GM12878 (cell line): ENCODE measurements around the gene DAB2IP.

Experiments used
- EZH2 ChIP-seq: IDR thresholded peaks from 2 replicates; pipeline ENCODE4 v1.6.1; 2012; ENCODE audit warnings: low read depth, mild to moderate bottlenecking, control low read depth, inconsistent platforms, low read length, borderline replicate concordance; ENCODE audit not compliant: control insufficient read depth
- HDAC6 ChIP-seq: fragments of 200-600 bp; sonication (generic); IDR thresholded peaks from one replicate; pipeline ENCODE4 v1.8.0; 2017; ENCODE audit warnings: antibody characterized with exemption; ENCODE audit not compliant: unreplicated experiment
- MTA3 ChIP-seq: IDR thresholded peaks from 2 replicates; pipeline ENCODE4 v1.6.1; 2012; ENCODE audit warnings: low read length, inconsistent platforms, borderline replicate concordance
- MXI1 ChIP-seq: fragments of 150-350 bp; IDR thresholded peaks from 2 replicates; pipeline ENCODE4 v1.6.1; 2011; ENCODE audit warnings: low read depth, mild to moderate bottlenecking, inconsistent platforms, low read length, improper control_type of control experiment
- POLR2A ChIP-seq: IDR thresholded peaks from 2 replicates; pipeline ENCODE4 v1.6.1; 2011; ENCODE audit warnings: low read depth, mild to moderate bottlenecking, low read length
- POLR2AphosphoS5 ChIP-seq: IDR thresholded peaks from 2 replicates; pipeline ENCODE4 v1.6.1; 2011; ENCODE audit warnings: mild to moderate bottlenecking, low read length, inconsistent platforms
- RAD21 ChIP-seq: IDR thresholded peaks from 2 replicates; pipeline ENCODE4 v1.6.1; 2011; ENCODE audit warnings: mild to moderate bottlenecking, low read depth, low read length, moderate library complexity; ENCODE audit not compliant: insufficient read depth
- STAT3 ChIP-seq: IDR thresholded peaks from 2 replicates; pipeline ENCODE4 v1.6.1; 2011; ENCODE audit warnings: low read depth, low read length, improper control_type of control experiment
- TF ChIP-seq, protein P1 (sequence below), 3 experiments: IDR thresholded peaks in 2 of 3; conservative IDR thresholded peaks in 1 of 3; 2 replicates each; pipeline ENCODE4 v1.5.1; 2011; ENCODE audit warnings: low read depth in 3 of 3, low read length in 3 of 3, mild to moderate bottlenecking in 3 of 3, control low read depth in 2 of 3, moderate library complexity in 2 of 3, inconsistent platforms in 1 of 3, mixed read lengths in 1 of 3; ENCODE audit not compliant: control insufficient read depth in 2 of 3, insufficient read depth in 1 of 3; ENCODE audit errors: extremely low read depth in 1 of 3
- TF ChIP-seq, protein P2 (sequence below): IDR thresholded peaks from 2 replicates; pipeline ENCODE4 v1.6.1; 2012; ENCODE audit warnings: mild to moderate bottlenecking, low read depth, low read length

DNA sequence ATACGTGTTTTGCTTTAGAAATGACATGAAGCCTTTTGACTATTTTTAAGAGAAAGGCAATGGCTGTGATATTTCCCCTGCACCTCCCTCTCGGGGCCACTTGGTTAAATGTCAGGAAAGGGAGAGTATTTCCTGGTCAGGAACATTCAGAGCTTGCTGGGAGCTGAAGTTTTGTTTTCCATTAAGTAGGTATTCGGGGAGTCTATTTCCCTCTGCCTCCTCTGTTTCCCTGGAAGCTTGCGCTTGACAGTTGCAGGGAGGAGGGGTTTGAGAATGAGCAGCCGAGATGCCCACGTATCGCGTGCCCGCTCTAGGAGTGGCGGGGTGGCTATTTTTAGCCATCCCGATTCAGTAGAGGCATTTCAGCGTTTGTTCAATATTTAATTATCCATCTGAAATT, 6.7 kb downstream of the DAB2IP start:
- TF ChIP-seq RAD21 = no peak
- TF ChIP-seq, protein P1, sequence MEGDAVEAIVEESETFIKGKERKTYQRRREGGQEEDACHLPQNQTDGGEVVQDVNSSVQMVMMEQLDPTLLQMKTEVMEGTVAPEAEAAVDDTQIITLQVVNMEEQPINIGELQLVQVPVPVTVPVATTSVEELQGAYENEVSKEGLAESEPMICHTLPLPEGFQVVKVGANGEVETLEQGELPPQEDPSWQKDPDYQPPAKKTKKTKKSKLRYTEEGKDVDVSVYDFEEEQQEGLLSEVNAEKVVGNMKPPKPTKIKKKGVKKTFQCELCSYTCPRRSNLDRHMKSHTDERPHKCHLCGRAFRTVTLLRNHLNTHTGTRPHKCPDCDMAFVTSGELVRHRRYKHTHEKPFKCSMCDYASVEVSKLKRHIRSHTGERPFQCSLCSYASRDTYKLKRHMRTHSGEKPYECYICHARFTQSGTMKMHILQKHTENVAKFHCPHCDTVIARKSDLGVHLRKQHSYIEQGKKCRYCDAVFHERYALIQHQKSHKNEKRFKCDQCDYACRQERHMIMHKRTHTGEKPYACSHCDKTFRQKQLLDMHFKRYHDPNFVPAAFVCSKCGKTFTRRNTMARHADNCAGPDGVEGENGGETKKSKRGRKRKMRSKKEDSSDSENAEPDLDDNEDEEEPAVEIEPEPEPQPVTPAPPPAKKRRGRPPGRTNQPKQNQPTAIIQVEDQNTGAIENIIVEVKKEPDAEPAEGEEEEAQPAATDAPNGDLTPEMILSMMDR (IDR thresholded peaks at IDR 0.05 in 2 of 3, conservative IDR thresholded peaks at IDR 0.05 in 1 of 3; ENCODE audit: control insufficient read depth in 2 of 3, extremely low read depth in 1 of 3, insufficient read depth in 1 of 3, low read depth in 3 of 3, low read length in 3 of 3) = no peak
- no peak for TF ChIP-seq POLR2AphosphoS5
- no peak for TF ChIP-seq MXI1
- no peak for TF ChIP-seq HDAC6
- no peak for TF ChIP-seq MTA3
- TF ChIP-seq STAT3 = no peak
- TF ChIP-seq POLR2A = no peak
- no peak for TF ChIP-seq EZH2
- TF ChIP-seq, protein P2, sequence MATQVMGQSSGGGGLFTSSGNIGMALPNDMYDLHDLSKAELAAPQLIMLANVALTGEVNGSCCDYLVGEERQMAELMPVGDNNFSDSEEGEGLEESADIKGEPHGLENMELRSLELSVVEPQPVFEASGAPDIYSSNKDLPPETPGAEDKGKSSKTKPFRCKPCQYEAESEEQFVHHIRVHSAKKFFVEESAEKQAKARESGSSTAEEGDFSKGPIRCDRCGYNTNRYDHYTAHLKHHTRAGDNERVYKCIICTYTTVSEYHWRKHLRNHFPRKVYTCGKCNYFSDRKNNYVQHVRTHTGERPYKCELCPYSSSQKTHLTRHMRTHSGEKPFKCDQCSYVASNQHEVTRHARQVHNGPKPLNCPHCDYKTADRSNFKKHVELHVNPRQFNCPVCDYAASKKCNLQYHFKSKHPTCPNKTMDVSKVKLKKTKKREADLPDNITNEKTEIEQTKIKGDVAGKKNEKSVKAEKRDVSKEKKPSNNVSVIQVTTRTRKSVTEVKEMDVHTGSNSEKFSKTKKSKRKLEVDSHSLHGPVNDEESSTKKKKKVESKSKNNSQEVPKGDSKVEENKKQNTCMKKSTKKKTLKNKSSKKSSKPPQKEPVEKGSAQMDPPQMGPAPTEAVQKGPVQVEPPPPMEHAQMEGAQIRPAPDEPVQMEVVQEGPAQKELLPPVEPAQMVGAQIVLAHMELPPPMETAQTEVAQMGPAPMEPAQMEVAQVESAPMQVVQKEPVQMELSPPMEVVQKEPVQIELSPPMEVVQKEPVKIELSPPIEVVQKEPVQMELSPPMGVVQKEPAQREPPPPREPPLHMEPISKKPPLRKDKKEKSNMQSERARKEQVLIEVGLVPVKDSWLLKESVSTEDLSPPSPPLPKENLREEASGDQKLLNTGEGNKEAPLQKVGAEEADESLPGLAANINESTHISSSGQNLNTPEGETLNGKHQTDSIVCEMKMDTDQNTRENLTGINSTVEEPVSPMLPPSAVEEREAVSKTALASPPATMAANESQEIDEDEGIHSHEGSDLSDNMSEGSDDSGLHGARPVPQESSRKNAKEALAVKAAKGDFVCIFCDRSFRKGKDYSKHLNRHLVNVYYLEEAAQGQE = no peak
